AG20443 (cell line): ENCODE measurements around the gene PDK2.

Source experiments
- DNase-seq: peaks from one replicate; pipeline ENCODE4 v3.0.0; 2012; ENCODE audit warnings: low spot score, mixed read lengths

Gene PDK2

DNA sequence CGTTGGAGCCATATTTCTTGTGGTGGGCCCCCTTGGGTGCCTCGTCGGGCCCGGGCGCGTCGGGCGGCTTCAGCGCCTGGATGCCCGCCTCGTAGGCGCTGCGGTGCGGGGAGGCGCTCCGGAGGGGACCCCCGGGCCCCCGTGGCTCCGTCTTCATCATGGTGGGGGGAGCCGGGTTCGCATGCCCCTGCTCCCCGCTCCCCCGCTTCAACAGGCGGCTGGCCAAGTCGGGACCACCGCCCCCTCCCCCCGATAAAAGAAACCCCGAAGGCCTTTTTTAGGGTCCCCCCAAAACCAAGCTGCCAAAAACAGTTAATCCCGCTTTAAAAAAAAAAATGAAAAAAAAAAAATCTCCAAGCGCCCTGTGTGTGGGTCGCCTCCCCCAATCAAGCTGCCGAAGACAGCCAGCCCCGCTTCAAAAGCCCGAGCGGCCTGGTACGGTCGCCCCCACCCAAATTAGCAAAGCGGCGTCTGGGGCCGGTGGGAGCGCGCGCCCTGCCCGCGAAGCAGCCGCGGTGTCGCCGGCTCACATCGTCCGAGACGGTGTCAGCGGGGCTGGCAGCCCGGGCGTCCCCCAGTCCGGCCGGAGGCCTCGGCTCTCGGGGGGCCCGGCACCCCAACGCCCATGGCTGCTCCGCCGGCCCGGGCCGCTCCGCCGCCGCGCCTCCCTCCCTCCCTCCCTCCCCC is 55.3 kb downstream of the PDK2 start, which contains the start of gene PPP1R9B:
TSS of gene PPP1R9B (minus strand) at position 324 of the 687 bp plus-strand sequence. CDS start at position 160, 164 bp downstream.
- DNase-seq, result no peak

DNA sequence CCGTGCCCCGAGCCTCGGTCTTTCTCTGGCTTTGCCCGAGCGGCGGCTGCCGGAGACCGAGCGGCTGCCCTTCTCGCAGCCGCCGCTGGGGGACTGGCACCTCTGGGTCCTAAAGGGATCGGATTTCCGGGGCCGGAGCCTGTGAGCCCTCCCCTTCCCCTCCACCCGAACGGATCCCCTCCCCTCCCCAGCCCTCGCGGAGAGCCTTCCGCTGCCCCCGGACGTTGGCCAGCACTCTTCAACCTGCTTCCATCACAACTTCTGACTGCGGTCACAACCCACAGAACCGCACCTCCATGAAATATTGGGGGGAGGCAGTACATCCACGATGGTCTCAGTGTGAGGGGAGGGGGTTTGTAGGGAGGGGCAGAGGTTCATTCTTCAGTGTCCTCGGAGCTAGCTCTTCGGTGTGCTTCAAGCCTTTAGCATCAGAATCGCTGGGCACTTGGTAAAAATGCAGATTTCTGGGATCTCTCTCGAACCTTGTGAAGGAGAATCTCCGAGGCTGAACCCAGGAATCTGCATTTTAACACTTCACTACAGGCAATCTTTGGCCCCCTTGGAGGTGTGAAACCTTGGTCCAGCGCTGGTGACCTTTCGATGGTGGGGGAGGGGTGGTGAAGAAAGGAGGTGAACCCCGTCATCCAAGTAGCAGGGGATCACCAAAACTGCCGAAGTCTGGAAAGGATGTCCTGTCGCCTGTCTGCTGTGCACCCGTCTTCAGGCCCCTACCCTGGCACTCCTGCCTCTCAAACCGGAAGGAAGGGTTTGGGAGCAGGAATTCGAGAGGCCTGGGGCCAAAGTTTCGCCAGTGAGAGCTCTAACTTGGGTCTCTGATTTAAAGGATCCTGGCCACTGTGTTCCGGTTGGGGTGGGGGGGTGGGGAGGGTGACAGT is 56.1 kb downstream of the PDK2 start:
- peak; percentile 94 for DNase-seq

DNA sequence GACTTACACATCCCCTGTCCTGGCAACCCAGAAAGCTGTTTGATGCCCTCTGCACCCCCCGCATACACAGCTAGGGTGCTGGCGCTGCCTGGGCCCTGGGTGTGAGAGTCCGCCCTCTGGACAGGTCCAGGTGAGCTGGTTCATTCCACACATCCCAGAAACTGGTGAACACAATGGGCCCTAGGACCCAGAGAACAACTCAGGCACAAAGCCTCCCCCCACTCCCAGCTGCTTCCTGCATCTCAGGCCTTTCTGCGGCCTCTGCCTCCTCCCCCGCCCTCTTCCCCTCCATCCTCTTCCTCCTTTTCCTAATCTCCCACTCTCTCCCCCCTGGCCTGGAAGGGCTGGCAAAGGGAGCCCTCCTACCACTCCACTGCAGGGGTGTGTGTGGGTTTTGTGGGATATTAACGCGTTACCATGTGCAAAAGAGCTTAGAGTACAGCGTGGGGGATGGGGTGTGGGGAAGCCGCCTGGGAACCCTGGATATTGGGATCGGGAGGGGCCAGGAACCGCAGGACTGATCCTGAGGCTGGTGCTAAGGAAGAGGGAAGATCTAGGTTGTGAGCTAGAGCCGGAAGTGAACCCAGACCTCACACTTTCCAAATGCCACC is 56.9 kb downstream of the PDK2 start:
- DNase-seq, result peak; percentile 82

DNA sequence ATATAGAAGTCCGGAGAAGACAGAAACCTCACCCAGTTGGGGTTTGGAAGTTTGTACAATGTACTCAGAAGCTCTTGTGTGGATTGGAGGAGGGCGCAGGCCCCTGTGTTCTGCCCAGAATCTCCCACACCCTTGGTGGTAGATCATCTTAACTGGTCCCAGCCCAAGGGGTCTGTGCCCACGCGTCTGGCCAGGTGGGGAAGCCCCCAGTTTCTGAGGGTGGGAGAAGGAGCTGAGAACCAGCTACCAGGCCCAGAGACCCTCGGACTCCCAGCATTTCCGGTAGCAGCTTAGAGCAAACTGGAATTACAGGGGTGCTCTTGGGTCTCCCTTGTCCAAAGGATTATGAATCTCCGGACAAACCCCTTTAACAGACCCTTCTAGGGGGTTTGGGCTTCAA is 57.6 kb downstream of the PDK2 start:
- DNase-seq, result no peak

DNA sequence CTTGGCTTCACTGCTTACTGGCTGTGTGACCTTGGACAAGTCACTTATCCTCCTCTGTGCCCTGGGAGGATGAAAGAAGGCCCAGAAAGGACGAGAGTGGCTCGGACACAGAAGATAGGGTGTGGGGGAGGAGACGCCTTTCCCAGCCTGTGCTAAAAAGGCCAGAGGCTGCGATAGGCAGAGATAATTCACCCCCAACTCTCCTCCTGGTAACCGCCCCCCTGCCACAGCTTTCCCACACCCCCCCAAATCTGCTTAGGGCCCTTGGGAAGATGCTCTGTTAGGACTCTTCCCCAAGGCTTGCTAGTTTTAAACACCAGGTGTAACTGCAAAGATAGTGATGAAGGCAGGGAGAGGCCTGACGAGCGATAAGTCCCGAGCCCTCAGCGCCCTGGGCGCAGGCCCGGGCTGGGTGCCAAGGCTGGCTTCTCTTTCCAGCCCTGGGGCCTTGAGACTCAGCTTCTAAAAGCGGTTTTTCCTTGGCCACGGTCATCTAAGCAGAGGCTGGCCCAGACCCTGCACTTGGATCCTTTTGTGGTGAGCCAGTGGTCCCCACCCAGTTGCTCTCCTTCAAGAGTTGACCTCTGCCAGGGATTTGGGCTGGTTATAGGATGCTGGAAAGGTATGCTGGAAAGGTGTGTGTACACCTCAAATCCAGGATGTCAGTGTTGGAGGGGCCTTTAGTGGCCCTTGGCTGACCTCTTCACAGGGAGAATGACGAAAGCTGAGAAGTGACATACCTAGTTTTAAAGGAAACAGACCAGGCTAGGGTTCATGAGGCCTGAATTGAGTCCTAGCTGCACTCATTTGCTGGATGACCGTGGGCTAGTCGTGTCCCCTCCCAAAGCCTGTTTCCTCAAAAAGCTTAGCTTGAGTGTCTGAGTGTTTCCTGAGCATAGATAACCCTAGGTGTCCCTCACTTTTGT is 58.8 kb downstream of the PDK2 start:
- DNase-seq, result peak; percentile 57

DNA sequence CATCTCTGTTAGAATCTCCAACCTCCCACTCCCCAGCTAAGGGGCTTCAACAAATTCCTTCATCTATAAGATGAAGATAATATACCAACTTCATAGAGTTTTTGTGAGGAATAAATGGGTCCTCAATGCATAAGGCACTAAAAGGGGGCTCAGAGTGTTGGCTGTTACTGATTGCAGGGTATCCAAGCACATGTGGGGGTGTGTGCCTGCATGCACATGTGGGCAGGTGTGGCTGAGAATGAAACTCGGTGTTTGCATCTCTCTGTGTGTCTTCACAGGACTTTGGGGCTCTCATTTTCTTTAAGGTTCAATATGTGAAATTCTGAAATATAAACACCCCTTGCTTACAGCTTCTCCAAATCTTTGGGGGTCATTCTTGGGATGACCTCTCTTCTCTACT is 59.5 kb downstream of the PDK2 start:
- DNase-seq, result no peak

DNA sequence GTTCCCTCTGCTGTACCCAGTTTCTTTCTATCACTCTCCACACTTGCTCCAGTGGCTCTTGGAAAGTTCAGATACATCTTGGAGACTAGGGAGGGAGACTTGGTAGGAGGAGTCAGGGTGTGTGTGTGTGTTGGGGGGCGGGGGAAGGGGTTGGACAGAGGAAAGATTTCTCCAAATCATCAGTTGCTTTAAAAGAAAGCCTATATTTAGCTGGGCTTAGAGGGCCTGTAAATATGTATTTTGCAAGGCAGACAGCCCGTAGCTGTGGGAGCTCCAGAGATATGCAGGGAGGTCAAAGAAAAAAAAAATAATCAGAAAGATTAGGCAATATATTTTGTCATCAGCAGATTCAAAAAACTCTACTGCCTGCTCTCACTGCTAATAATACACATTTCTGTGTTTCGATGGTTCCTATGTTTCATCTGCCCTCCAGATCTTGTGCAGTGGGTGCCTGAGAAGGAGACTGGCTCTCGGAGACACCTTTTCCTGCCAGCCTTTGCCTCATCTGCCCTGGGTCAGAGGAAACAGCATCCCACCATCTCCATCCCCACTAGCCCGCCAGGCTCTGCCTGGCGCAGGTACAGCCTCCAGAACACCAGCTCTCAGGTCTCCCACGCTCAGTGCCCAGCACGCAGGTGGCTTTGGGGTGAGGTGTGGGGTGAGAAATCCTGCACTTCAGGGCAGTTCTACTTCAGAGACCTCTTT is 60.1 kb downstream of the PDK2 start:
- DNase-seq, result peak; percentile 42

DNA sequence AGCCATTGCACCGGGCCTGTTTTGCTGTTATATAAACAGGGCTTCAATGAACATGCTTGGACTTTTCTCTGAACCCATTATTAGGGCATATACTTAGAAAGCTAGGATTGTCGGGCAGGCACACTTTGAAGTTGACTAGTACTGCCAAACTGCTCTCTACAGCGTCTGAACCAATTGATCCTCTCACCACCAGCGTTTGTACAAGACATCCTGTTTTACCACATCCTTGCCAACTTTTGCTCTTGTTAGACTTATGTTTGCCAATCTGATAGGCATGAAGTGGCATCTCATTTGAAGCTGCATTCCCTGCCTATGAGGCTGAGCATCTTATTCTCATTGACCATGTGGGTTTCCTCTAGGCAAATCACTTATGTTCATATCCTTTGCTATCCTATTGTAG is 62.7 kb downstream of the PDK2 start:
- no peak for DNase-seq

DNA sequence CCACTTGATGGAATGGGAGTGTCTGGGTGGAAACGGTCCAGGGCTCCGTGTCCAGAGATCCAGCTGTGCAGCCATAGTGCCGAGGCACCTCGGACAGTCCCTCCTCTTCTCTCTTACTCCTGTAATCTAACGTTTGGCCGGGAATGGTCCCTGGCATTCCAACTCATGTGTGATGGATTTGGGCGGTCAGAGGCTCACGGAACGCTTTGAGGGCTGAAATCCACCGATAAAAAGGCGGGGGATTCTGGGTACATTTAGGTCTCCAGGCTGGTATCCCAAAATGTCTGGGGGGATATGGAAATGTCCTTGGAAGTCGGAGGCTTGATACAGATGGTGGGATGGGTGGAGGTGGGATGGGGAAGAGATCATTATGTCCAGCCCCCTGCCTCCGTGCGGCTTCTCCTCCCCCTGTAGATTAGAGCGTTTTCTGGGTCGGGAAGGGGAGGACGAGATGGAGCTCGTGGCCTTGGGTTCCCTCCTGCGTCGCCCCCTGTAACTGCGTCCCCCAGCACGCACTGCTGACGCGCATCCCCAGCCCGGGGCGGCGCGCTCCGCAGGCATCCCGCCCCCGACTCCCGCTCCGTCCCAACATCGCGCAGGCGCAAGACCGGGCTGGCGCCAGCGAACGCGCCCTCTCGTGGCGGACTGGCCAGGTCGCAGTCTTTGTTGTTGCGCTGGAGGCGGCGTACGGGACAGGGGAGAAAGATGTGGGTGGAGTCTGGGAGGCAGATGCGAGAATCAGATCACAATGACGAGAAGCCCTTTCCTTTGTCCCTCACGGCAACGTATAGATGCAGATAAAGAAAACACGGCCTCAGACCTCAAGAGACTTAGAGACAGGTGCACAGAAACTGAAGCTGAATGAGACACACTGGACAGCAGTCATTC is 66.1 kb downstream of the PDK2 start:
- peak; percentile 99 for DNase-seq
